GM19372 (cell line): ENCODE measurements around the gene NPTN.
"Not testable (repeated sequence)": the region's sequence is repeated elsewhere in the genome, so short reads cannot be mapped to it uniquely, and the experiment has no call there.

Source experiments
- ATAC-seq: cut with Tn5 transposase; IDR thresholded peaks from one replicate; pipeline ENCODE4 v1.9.1; 2021; ENCODE audit warnings: mild to moderate bottlenecking, low read depth, moderate library complexity; ENCODE audit not compliant: unreplicated experiment

NPTN gene

DNA sequence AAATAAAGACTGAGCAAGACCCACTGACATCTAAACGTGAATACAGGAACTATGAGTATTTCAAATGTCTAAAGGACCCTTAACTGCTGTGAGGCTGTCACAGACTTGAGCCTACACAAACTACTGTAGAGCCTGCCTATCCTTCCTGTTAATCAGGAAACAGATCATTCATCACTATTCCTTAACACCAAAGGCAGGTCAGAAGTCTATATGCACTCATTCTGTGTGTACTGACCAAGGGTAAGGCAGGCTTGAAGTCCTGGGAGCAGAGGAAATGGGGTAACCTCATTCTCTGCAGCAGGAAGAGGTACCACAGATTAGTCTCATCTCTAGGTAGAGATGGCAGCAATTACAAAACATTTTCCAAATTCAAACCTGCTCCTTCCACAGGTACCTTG, 30.7 kb downstream of the NPTN start:
- no peak for ATAC-seq

GRCh38 chr15:73601451-73602445, 31.4 kb downstream of the NPTN start:
- no peak for ATAC-seq

GRCh38 chr15:73600413-73601335, 32.5 kb downstream of the NPTN start:
- ATAC-seq = no peak

GRCh38 chr15:73599934-73600333, 33.3 kb downstream of the NPTN start:
- no peak for ATAC-seq

DNA sequence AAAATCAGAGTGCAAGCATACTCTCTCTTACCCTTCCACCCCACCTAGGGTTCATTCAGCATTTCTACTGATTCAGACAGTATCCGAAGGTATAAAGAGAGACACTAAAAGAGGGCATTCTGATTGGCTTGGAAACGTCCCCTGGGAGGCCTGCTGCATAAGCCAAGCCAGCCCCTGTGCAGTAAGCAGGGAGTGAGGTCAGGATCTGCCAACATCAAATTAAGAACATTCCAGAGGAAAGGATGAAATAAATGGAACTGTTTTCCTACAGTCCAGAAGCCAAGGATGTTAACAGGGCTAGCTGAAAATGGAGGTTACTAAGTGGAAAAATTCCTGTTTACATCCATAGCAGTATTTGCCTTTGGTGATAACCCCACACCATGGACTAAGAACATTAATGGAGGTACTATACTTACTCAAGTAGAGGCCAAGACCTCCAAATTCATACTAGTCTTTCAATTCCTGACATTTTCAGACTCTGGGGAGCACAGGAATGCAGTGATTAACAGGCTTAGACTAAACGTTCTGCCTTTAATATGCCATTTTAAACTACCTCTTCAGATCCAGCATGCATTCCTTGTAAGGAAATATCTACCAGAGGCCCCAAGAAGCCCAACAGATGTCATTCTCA, 34.5 kb downstream of the NPTN start:
- no peak for ATAC-seq

DNA sequence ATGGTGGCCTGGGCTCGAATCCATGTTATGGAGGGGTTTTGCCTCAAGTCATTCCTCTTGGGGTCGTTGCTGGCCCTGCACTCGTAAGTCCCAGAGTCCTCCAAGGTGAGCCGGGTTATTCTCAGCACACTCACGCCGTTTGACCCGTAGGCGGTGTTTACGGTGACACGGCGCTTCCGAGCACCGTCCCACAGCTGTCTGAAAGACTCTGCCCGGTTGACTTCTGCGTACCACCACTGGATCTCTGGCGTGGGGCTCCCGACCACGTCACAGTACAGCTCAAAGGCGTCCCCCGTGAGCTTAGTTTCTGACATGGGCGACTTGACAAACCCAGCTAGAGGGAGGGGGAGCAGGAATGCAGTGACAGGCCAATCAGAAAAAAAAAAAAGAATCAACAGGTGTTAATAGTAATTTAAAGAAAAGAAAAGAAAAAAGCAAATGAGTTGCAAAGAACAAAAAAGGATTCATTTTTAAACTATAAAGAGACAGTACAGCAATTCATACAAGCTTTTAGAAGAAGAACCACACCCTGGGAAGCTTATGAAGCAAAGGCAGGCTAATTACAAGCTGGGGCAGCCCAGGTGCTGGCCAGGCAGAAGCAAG, 36.1 kb downstream of the NPTN start:
- ATAC-seq = no peak

DNA sequence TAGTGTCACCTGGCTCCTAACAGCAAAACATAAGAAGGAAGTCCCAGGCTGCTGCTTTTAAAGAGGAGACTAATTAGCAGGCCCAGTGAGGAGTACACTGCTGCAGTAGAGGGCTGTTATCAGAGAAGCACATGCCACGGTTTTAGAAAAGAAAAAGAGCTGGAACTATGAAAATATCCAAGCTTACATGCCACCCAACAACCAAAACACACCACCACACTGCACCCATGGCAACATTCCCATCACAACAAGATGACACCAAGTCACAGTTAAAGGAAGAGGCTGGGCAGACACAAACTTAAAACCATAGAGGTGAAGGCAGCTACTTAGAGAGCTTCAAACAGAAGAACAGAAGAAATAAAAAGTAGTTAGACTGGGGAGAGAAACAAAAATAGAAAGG, 37.0 kb downstream of the NPTN start:
- no peak for ATAC-seq

GRCh38 chr15:73594109-73594508, 39.1 kb downstream of the NPTN start:
- ATAC-seq = no peak

GRCh38 chr15:73593304-73594074, 39.7 kb downstream of the NPTN start:
- ATAC-seq = no peak

- no peak for ATAC-seq
Observed at GRCh38 chr15:73590263-73590662, 42.9 kb downstream of the NPTN start.

GRCh38 chr15:73589766-73590165, 43.4 kb downstream of the NPTN start:
- ATAC-seq = no peak

GRCh38 chr15:73585871-73586654, 47.1 kb downstream of the NPTN start:
- no peak for ATAC-seq

DNA sequence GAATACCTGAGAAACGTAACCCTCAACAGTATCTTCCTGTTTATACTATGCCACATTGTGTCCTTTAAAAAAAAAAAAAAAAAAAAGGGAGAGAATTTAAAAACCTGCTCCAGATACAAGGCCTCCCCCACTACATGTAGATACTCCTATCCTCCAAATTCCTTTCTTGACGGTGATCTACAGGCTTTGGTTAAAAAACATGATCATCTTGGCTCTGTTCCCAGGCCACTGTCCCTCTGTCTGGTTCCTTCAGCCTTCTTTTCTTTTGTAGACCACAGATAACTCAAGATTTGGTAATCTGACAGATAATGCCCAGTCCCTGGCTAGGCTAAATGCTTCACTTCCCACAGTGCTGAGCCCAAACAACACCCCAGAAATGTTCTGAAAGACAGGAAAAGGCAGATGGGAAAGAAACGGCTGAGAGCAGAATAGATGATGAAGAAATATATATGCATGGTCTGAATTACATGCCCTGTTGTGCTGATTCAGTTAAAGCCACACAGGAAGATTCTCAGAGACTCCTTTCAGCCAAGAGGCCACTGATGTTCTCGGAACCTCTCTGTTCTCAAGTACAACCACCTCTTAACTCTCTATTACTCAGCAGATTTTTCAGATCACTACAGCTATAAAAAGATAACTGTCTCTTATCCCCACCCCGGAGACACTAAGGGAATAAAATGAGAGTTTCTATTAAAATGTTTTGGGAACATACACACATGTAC, 48.3 kb downstream of the NPTN start:
- ATAC-seq = no peak

DNA sequence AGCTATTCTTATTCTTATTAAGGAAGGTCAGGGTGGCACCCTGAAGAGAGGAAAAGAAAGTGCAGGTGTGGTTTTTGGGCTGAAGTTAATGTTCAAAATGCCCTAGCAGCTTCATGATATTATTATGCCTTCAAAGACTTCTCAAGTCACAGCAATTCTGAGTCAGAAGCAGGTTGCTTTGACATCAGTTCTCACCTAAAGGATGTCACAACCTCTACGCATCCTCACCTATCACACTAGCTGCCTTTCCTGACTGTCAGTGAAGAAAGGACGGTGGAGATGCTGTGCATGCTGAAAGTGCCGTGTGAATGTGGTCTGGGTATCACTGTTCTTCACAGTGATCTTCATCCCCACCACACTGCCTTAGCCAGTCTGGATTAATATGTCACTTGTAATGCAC, 49.6 kb downstream of the NPTN start:
- no peak for ATAC-seq

DNA sequence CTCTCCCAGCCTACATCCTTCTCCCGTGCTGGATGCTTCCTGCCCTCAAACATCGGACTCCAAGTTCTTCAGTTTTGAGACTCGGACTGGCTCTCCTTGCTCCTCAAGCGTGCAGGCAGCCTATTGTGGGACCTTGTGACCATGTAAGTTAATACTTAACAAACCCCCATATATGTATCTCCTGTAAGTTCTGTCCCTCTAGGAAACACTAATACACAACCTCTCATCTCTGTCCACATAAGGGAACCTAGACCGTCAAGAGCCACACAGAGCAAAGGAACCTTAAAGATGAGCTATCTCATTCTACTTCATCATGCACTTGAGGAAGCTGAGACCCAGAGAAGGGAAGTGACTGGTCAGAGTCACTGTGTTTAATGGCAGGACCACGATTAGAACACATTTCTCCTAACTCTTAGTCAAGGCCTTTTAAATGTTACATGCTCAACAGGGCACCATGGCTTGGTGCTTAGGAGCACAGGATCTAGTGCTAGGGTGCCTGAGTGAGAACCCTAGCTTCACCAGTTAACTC, 50.3 kb downstream of the NPTN start:
- no peak for ATAC-seq

GRCh38 chr15:73578026-73578425, 55.2 kb downstream of the NPTN start:
- ATAC-seq = no peak

- ATAC-seq = not testable (repeated sequence)
Observed at GRCh38 chr15:73577593-73577992, 55.6 kb downstream of the NPTN start.
